OCI-LY7 (cell line): Measurements from ENCODE around the gene KCNAB2.

ENCODE experiments used
- CTCF ChIP-seq: fragments of 200-600 bp; sonication (generic); conservative IDR thresholded peaks from 2 replicates; pipeline ENCODE4 v1.5.1; 2014; ENCODE audit warnings: mild to moderate bottlenecking, antibody characterized with exemption, low read length, moderate library complexity, mixed read lengths
- EZH2phosphoT487 ChIP-seq: fragments of 200-600 bp; sonication (generic); IDR thresholded peaks from 2 replicates; pipeline ENCODE4 v1.6.1; 2018; ENCODE audit warnings: low read depth, borderline replicate concordance, mild to moderate bottlenecking, mixed run types, antibody characterized with exemption, low read length, moderate library complexity, mixed read lengths

- TF ChIP-seq CTCF (no peak), EZH2phosphoT487 (no peak)
Measured at GRCh38 chr1:6033124-6033523, 12.6 kb upstream of the KCNAB2 start.
